Stomach (tissue), 9 donors: ENCODE data around the gene LGALS12. TPM values are rescaled to one million over a fixed set of nuclear protein-coding genes. Genes with fewer than 3 reads are reported as not detected.

ENCODE experiments used
- DNase-seq, 2 donors: peaks; one replicate each; pipeline versions ENCODE4 v3.0.0 to v3.0.0-alpha.2; 2013 to 2019
- H3K27ac ChIP-seq, 5 donors: fragments of 200-600 bp in 4 of 5; sonication (generic) in 4 of 5; one replicate each; pipeline ENCODE4 v1.5.1; 2013 to 2019; ENCODE audit warnings: mild to moderate bottlenecking in 1 of 5, moderate library complexity in 1 of 5
- H3K27me3 ChIP-seq, 3 donors: fragments of 200-600 bp; sonication (generic); one replicate each; pipeline ENCODE4 v1.5.1; 2017 to 2019; ENCODE audit warnings: mixed run types in 1 of 3
- H3K36me3 ChIP-seq, 4 donors: fragments of 200-600 bp; sonication (generic); 1 replicate in 3 of 4; 2 replicates in 1 of 4; pipeline ENCODE4 v1.5.1; 2016 to 2019
- H3K4me1 ChIP-seq, 4 donors: fragments of 200-600 bp; sonication (generic); one replicate each; pipeline ENCODE4 v1.5.1; 2016 to 2019
- H3K4me3 ChIP-seq, 4 donors: fragments of 200-600 bp; sonication (generic) in 3 of 4; one replicate each; pipeline ENCODE4 v1.5.1; 2016 to 2019; ENCODE audit warnings: mild to moderate bottlenecking in 1 of 4
- H3K9me3 ChIP-seq, 4 donors: fragments of 200-600 bp; sonication (generic); one replicate each; pipeline ENCODE4 v1.5.1; 2016 to 2019
- EP300 ChIP-seq: sonication (generic); formaldehyde crosslinking; IDR thresholded peaks from one replicate; pipeline ENCODE4 v1.6.1; 2017; ENCODE audit warnings: antibody characterized with exemption
- POLR2A ChIP-seq, 4 donors: fragments of 450-650 bp; IDR thresholded peaks; one replicate each; pipeline ENCODE4 v1.6.1; 2016; ENCODE audit warnings: antibody characterized with exemption in 4 of 4, control low read depth in 2 of 4, mild to moderate bottlenecking in 1 of 4, moderate library complexity in 1 of 4
- POLR2AphosphoS5 ChIP-seq, 3 donors: sonication (generic); formaldehyde crosslinking; IDR thresholded peaks; one replicate each; pipeline ENCODE4 v1.6.1; 2016; ENCODE audit warnings: antibody characterized with exemption in 3 of 3
- WGBS, 5 donors: extraction: QIAGEN DNeasy Blood & Tissue Kit in 3 of 5; methylation state at CpG; one replicate each; pipeline versions ENCODE4 v1.1.5 to v1.1.7; 2013 to 2018; 5-methylcytosine and 5-hydroxymethylcytosine counted together
- intact Hi-C: fragments of 100-400 bp; cut with DNase I; formaldehyde crosslinking; loops from one replicate; pipeline ENCODE4 v1.15.1; 2023; ENCODE audit warnings: low total_unique reads
- polyA plus RNA-seq, 3 donors: library from polyadenylated mRNA; stranded (reverse); fragments of 200-250 nt; gene quantifications; one replicate each; pipeline ENCODE4 v1.2.3, GENCODE V29; 2013
- total RNA-seq, 5 donors: library from RNA; depleted of rRNA; stranded (reverse); fragments of >200 nt; gene quantifications; one replicate each; pipeline versions ENCODE4 v1.1.0 to v1.2.3, GENCODE V29; 2014 to 2016
- TF ChIP-seq, protein P1 (sequence below), 7 experiments: fragments of 450-650 bp in 4 of 7; fragments of 200-600 bp in 3 of 7; sonication (generic) in 3 of 7; IDR thresholded peaks; one replicate each; pipeline ENCODE4 v1.5.1; 2016 to 2019; ENCODE audit warnings: antibody characterized with exemption in 7 of 7, control low read depth in 2 of 7, mild to moderate bottlenecking in 1 of 7
- donor health status: healthy with polysubstance abuse.
- donor health status: Bipolar disorder and iron deficiency.
- donor health status: healthy.

The LGALS12 gene
- total and polyA plus RNA-seq, 8 donors, result 0.38 to 1.1 (median 0.49) TPM; not detected in 4

DNA sequence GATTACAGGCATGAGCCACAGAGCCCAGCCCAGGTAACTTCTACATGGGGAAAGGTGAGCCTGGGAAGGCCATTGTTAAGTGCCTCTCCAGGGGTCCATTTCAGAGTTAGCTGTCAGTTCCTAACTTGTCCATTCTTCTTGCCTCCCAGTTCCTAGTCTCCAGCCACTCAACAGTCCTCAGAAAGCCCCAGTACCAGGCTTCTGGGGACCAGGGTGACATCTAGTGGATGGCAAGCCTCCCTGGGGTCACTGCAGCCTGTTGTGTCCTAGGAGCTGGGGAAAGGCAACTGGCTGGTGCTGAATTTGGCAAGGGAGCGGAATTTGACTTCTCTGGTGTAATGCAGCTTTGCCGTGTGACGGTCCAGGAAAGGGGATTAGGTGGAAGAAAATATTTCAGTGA is 2.1 kb downstream of the LGALS12 start:
- DNase-seq, result peak; percentile 75 to 77
- intact Hi-C loops, result no loop called here
- WGBS, 5 donors, result 44 to 69% (median 65%) methylated on average over 3 of the region's 3 CpGs
- Histone ChIP-seq H3K4me3 (no peak overlapping the region), H3K27me3 (no peaks in the 10 kb centered on the region), H3K27ac (no peak overlapping the region), H3K4me1 (peaks cover 14 to 57% (median 44%) of the 10 kb centered on the region in 4 donors), H3K9me3 (no peaks in the 10 kb centered on the region), H3K36me3 (no peaks in the 10 kb centered on the region)
- TF ChIP-seq, protein P1, sequence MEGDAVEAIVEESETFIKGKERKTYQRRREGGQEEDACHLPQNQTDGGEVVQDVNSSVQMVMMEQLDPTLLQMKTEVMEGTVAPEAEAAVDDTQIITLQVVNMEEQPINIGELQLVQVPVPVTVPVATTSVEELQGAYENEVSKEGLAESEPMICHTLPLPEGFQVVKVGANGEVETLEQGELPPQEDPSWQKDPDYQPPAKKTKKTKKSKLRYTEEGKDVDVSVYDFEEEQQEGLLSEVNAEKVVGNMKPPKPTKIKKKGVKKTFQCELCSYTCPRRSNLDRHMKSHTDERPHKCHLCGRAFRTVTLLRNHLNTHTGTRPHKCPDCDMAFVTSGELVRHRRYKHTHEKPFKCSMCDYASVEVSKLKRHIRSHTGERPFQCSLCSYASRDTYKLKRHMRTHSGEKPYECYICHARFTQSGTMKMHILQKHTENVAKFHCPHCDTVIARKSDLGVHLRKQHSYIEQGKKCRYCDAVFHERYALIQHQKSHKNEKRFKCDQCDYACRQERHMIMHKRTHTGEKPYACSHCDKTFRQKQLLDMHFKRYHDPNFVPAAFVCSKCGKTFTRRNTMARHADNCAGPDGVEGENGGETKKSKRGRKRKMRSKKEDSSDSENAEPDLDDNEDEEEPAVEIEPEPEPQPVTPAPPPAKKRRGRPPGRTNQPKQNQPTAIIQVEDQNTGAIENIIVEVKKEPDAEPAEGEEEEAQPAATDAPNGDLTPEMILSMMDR (IDR thresholded peaks at IDR 0.05), result peak in 5 of 7 experiments; percentile 18 to 65 (median 37)
- TF ChIP-seq EP300 (no peak), POLR2A (IDR thresholded peaks at IDR 0.05) (no peak)

DNA sequence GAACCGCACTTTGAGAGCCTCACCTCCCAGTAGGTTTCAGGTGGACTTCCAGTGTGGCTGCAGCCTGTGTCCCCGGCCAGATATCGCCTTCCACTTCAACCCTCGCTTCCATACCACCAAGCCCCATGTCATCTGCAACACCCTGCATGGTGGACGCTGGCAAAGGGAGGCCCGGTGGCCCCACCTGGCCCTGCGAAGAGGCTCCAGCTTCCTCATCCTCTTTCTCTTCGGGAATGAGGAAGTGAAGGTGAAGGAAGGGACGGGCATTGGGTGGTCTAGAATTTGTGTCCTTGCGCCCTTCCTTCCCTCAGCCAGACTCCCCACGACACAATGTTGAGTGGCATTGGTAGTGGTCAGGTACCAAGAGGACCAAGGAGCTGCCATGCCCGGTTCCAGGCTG is 2.9 kb downstream of the LGALS12 start:
- Histone ChIP-seq H3K36me3 (no peaks in the 10 kb centered on the region), H3K27me3 (no peaks in the 10 kb centered on the region), H3K4me1 (peaks cover 14 to 49% (median 39%) of the 10 kb centered on the region in 4 donors), H3K4me3 (no peak overlapping the region), H3K9me3 (no peaks in the 10 kb centered on the region), H3K27ac (no peak overlapping the region)
- 88 to 95% (median 92%) methylated on average over 12 of the region's 12 CpGs for WGBS, 5 donors
- no peak for DNase-seq
- no peak for TF ChIP-seq EP300
- no peak for TF ChIP-seq POLR2AphosphoS5 (IDR thresholded peaks at IDR 0.05)
- no peak for TF ChIP-seq POLR2A (IDR thresholded peaks at IDR 0.05)
- TF ChIP-seq, protein P1 (IDR thresholded peaks at IDR 0.05), result no peak
- intact Hi-C loops, result no loop called here

- Histone ChIP-seq H3K9me3 (no peaks in the 10 kb centered on the region), H3K36me3 (no peaks in the 10 kb centered on the region), H3K4me3 (no peak overlapping the region), H3K4me1 (peaks cover 6 to 32% (median 22%) of the 10 kb centered on the region in 4 donors), H3K27me3 (no peaks in the 10 kb centered on the region), H3K27ac (peak overlapping the region in 1 of 5 donors; percentile 2)
- TF ChIP-seq, protein P1 (IDR thresholded peaks at IDR 0.05), result no peak
- TF ChIP-seq POLR2AphosphoS5 (IDR thresholded peaks at IDR 0.05), result peak in 1 of 3 donors; percentile 21
- TF ChIP-seq EP300, result no peak
- 58 to 73% (median 64%) methylated on average over 6 to 7 of the region's 7 CpGs for WGBS, 5 donors
- intact Hi-C loops, result no loop called here
- peak; percentile 63 to 73 for DNase-seq
These were observed 4.6 kb downstream of the LGALS12 start for GRCh38 chr11:63510360-63511047.

DNA sequence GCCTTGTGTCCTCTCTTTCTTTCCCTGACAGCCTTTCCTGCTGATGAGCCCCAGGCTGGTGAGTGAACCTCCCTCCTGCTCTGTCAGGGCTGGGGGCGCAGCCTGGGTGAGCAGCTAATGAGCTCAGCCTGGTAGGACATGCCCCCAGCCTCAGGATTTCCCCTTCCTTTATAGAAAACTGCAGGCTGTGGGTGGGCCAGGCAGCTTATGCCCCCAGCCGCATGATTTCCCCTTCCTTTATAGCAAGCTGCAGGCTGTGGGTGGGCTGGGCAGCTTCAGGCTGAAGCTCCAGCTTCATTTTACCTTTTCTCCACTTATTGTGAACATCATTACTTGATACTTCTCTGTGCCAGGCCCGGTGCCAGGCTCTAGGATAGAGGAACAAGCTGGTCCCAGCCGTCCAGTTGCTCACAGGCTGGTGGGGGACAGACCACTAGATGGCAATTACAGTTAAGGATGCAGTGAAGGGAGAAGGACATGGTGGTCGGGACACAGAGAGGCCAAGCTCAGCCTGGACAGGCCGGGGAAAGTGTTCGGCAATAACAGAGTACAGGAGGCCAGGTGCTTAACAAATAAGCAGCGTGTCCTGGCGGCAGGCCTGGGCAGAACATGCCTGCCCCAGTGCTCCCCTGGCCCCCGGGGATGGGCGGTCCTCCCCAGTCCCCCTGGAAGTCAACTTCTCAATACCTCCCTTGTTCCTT is 5.3 kb downstream of the LGALS12 start:
- Histone ChIP-seq H3K27ac (no peak overlapping the region), H3K36me3 (no peaks in the 10 kb centered on the region), H3K4me3 (no peak overlapping the region), H3K9me3 (no peaks in the 10 kb centered on the region), H3K27me3 (no peaks in the 10 kb centered on the region), H3K4me1 (peaks cover 2 to 25% (median 16%) of the 10 kb centered on the region in 4 donors)
- intact Hi-C loops, result no loop called here
- TF ChIP-seq EP300 (no peak), POLR2AphosphoS5 (IDR thresholded peaks at IDR 0.05) (no peak), POLR2A (IDR thresholded peaks at IDR 0.05) (no peak)
- TF ChIP-seq, protein P1 (IDR thresholded peaks at IDR 0.05), result no peak
- WGBS, 5 donors, result 83 to 92% (median 90%) methylated on average over 11 of the region's 11 CpGs
- DNase-seq, result no peak
